Measurements from ENCODE around the gene PLA2G4A.
"Not testable (repeated sequence)": the region's sequence is repeated elsewhere in the genome, so short reads cannot be mapped to it uniquely, and the experiment has no call there.

Gene PLA2G4A

GRCh38 chr1:186922814-186923213, 94.1 kb downstream of the PLA2G4A start:
- not testable (repeated sequence) for DNase-seq (ENCODE audit: low read depth)

GRCh38 chr1:186923486-186923885, 94.7 kb downstream of the PLA2G4A start:
- DNase-seq (ENCODE audit: low read depth), result no peak

GRCh38 chr1:186925881-186926669, 97.3 kb downstream of the PLA2G4A start:
- DNase-seq (ENCODE audit: low read depth), result peak; percentile 76

- DNase-seq (ENCODE audit: low read depth), result no peak
Observed at GRCh38 chr1:186927884-186928283, 99.1 kb downstream of the PLA2G4A start.

- DNase-seq (ENCODE audit: low read depth), result peak; percentile 60
Observed at GRCh38 chr1:186930238-186930637, 101.5 kb downstream of the PLA2G4A start.

- no peak for DNase-seq (ENCODE audit: low read depth)
Observed at GRCh38 chr1:186937016-186937670, 108.4 kb downstream of the PLA2G4A start.

- no peak for DNase-seq (ENCODE audit: low read depth)
Observed at GRCh38 chr1:186943891-186944686, 115.3 kb downstream of the PLA2G4A start.

GRCh38 chr1:186945146-186945545, 116.4 kb downstream of the PLA2G4A start:
- no peak for DNase-seq (ENCODE audit: low read depth)

GRCh38 chr1:186948535-186948934, 119.8 kb downstream of the PLA2G4A start:
- DNase-seq (ENCODE audit: low read depth), result no peak

- no peak for DNase-seq (ENCODE audit: low read depth)
Observed at GRCh38 chr1:186949173-186949572, 120.4 kb downstream of the PLA2G4A start.

- DNase-seq (ENCODE audit: low read depth), result peak; percentile 11
Observed at GRCh38 chr1:186950547-186950946, 121.8 kb downstream of the PLA2G4A start.

- DNase-seq (ENCODE audit: low read depth), result no peak
Observed at GRCh38 chr1:186953876-186954275, 125.1 kb downstream of the PLA2G4A start.

- DNase-seq (ENCODE audit: low read depth), result no peak
Observed at GRCh38 chr1:186957314-186957713, 128.6 kb downstream of the PLA2G4A start.

- DNase-seq (ENCODE audit: low read depth), result peak; percentile 59
Observed at GRCh38 chr1:186958520-186958919, 129.8 kb downstream of the PLA2G4A start.

GRCh38 chr1:186960861-186961260, 132.1 kb downstream of the PLA2G4A start:
- DNase-seq (ENCODE audit: low read depth), result no peak

GRCh38 chr1:186965847-186966246, 137.1 kb downstream of the PLA2G4A start:
- DNase-seq (ENCODE audit: low read depth), result no peak

- no peak for DNase-seq (ENCODE audit: low read depth)
Observed at GRCh38 chr1:186966456-186966855, 137.7 kb downstream of the PLA2G4A start.

GRCh38 chr1:186967656-186968394, 139.1 kb downstream of the PLA2G4A start:
- DNase-seq (ENCODE audit: low read depth), result peak; percentile 80

GRCh38 chr1:186974774-186975181, 146.0 kb downstream of the PLA2G4A start:
- peak; percentile 97 for DNase-seq (ENCODE audit: low read depth)

- DNase-seq (ENCODE audit: low read depth), result no peak
Observed at GRCh38 chr1:186975220-186975619, 146.5 kb downstream of the PLA2G4A start.

- DNase-seq (ENCODE audit: low read depth), result no peak
Observed at GRCh38 chr1:186976700-186977099, 148.0 kb downstream of the PLA2G4A start.

Data from EH (cell line).